ENCODE results near the gene UBXN7. TPM values are rescaled to one million over a fixed set of nuclear protein-coding genes. Genes with fewer than 3 reads are reported as not detected.
"Not testable (repeated sequence)": the region's sequence is repeated elsewhere in the genome, so short reads cannot be mapped to it uniquely, and the experiment has no call there.

Gene UBXN7
- total and polyA plus RNA-seq, 4 donors, result 5.2 to 45.8 (median 25.3) TPM

- H3K36me3 ChIP-seq (ENCODE audit: control insufficient read depth in 4 of 4, insufficient read depth in 4 of 4, low read length in 4 of 4), result peaks cover 0 to 17% (median 8%) of the 10 kb centered on the region in 4 donors
- H3K4me3 ChIP-seq, result no peak overlapping the region
- no peak for DNase-seq
- no peaks in the 10 kb centered on the region for H3K9me3 ChIP-seq (ENCODE audit: control insufficient read depth in 4 of 4, insufficient read depth in 3 of 4, low read length in 3 of 4)
- ATAC-seq (ENCODE audit: insufficient read depth, low FRiP score), result no peak
- no peaks in the 10 kb centered on the region for H3K27me3 ChIP-seq (ENCODE audit: control insufficient read depth in 3 of 3, insufficient read depth in 3 of 3, low read length in 2 of 3)
- H3K4me1 ChIP-seq (ENCODE audit: control insufficient read depth in 5 of 5, insufficient read depth in 5 of 5, low read length in 5 of 5), result no peaks in the 10 kb centered on the region
- no peak overlapping the region for H3K9ac ChIP-seq (ENCODE audit: insufficient read depth in 1 of 2, low read length in 2 of 2)
- H3K27ac ChIP-seq (ENCODE audit: low read depth in 1 of 2, low read length in 1 of 2), result no peak overlapping the region
- TF ChIP-seq, protein P1, sequence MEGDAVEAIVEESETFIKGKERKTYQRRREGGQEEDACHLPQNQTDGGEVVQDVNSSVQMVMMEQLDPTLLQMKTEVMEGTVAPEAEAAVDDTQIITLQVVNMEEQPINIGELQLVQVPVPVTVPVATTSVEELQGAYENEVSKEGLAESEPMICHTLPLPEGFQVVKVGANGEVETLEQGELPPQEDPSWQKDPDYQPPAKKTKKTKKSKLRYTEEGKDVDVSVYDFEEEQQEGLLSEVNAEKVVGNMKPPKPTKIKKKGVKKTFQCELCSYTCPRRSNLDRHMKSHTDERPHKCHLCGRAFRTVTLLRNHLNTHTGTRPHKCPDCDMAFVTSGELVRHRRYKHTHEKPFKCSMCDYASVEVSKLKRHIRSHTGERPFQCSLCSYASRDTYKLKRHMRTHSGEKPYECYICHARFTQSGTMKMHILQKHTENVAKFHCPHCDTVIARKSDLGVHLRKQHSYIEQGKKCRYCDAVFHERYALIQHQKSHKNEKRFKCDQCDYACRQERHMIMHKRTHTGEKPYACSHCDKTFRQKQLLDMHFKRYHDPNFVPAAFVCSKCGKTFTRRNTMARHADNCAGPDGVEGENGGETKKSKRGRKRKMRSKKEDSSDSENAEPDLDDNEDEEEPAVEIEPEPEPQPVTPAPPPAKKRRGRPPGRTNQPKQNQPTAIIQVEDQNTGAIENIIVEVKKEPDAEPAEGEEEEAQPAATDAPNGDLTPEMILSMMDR (IDR thresholded peaks at IDR 0.05; ENCODE audit: control extremely low read depth, extremely low read depth), result no peak
- WGBS, 2 donors, result 95 to 97% methylated on average over 3 of the region's 3 CpGs
Measured at GRCh38 chr3:196348698-196349097, 83.5 kb downstream of the UBXN7 start.

- Histone ChIP-seq H3K36me3 (ENCODE audit: control insufficient read depth in 4 of 4, insufficient read depth in 4 of 4, low read length in 4 of 4) (peaks cover 0 to 14% (median 3%) of the 10 kb centered on the region in 4 donors), H3K27ac (ENCODE audit: low read depth in 1 of 2, low read length in 1 of 2) (no peak overlapping the region), H3K4me1 (ENCODE audit: control insufficient read depth in 5 of 5, insufficient read depth in 5 of 5, low read length in 5 of 5) (no peaks in the 10 kb centered on the region), H3K9ac (ENCODE audit: insufficient read depth in 1 of 2, low read length in 2 of 2) (no peak overlapping the region), H3K9me3 (ENCODE audit: control insufficient read depth in 4 of 4, insufficient read depth in 3 of 4, low read length in 3 of 4) (no peaks in the 10 kb centered on the region), H3K4me3 (no peak overlapping the region), H3K27me3 (ENCODE audit: control insufficient read depth in 3 of 3, insufficient read depth in 3 of 3, low read length in 2 of 3) (no peaks in the 10 kb centered on the region)
- TF ChIP-seq, protein P1 (IDR thresholded peaks at IDR 0.05; ENCODE audit: control extremely low read depth, extremely low read depth), result no peak
- DNase-seq, result no peak
- WGBS, 2 donors, result 39 to 63% methylated on average over 4 of the region's 4 CpGs
- no peak for ATAC-seq (ENCODE audit: insufficient read depth, low FRiP score)
Measured at GRCh38 chr3:196344663-196345062, 87.6 kb downstream of the UBXN7 start.

- H3K4me3 ChIP-seq; H3K27ac ChIP-seq (ENCODE audit: low read depth in 1 of 2, low read length in 1 of 2); H3K9ac ChIP-seq (ENCODE audit: insufficient read depth in 1 of 2, low read length in 2 of 2); DNase-seq; H3K9me3 ChIP-seq (ENCODE audit: control insufficient read depth in 4 of 4, insufficient read depth in 3 of 4, low read length in 3 of 4); H3K27me3 ChIP-seq (ENCODE audit: control insufficient read depth in 3 of 3, insufficient read depth in 3 of 3, low read length in 2 of 3); ATAC-seq (ENCODE audit: insufficient read depth, low FRiP score); H3K4me1 ChIP-seq (ENCODE audit: control insufficient read depth in 5 of 5, insufficient read depth in 5 of 5, low read length in 5 of 5): not testable (repeated sequence)
- 95 to 98% methylated on average over 12 to 13 of the region's 14 CpGs for WGBS, 2 donors
- peaks cover 0 to 11% (median 3%) of the 10 kb centered on the region in 4 donors for H3K36me3 ChIP-seq (ENCODE audit: control insufficient read depth in 4 of 4, insufficient read depth in 4 of 4, low read length in 4 of 4)
Measured at GRCh38 chr3:196343917-196344316, 88.3 kb downstream of the UBXN7 start.

GRCh38 chr3:196341137-196341536 is 91.1 kb downstream of the UBXN7 start:
- ATAC-seq (ENCODE audit: insufficient read depth, low FRiP score), result no peak
- no peak overlapping the region for H3K27ac ChIP-seq (ENCODE audit: low read depth in 1 of 2, low read length in 1 of 2)
- TF ChIP-seq, protein P1 (IDR thresholded peaks at IDR 0.05; ENCODE audit: control extremely low read depth, extremely low read depth), result no peak

More at GRCh38 chr3:196341137-196341536, 91.1 kb downstream of the UBXN7 start:
- no peak overlapping the region for H3K4me3 ChIP-seq
- no peaks in the 10 kb centered on the region for H3K27me3 ChIP-seq (ENCODE audit: control insufficient read depth in 3 of 3, insufficient read depth in 3 of 3, low read length in 2 of 3)
- peaks cover 0 to 4% (median 1%) of the 10 kb centered on the region in 4 donors for H3K9me3 ChIP-seq (ENCODE audit: control insufficient read depth in 4 of 4, insufficient read depth in 3 of 4, low read length in 3 of 4)
- peaks cover 0 to 5% (median 0%) of the 10 kb centered on the region in 4 donors for H3K36me3 ChIP-seq (ENCODE audit: control insufficient read depth in 4 of 4, insufficient read depth in 4 of 4, low read length in 4 of 4)
- no peak overlapping the region for H3K9ac ChIP-seq (ENCODE audit: insufficient read depth in 1 of 2, low read length in 2 of 2)
- WGBS, 2 donors, result 47 to 66% methylated on average over 7 of the region's 7 CpGs
- no peaks in the 10 kb centered on the region for H3K4me1 ChIP-seq (ENCODE audit: control insufficient read depth in 5 of 5, insufficient read depth in 5 of 5, low read length in 5 of 5)
- DNase-seq, result no peak
